HepG2 (cell line): ENCODE measurements around the gene PHIP. TPM values are rescaled to one million over a fixed set of nuclear protein-coding genes. Genes with fewer than 3 reads are reported as not detected.

ENCODE experiments used
- ATAC-seq: fragments of 200-7000 bp; cut with Tn5 transposase; 3 replicates; pipeline ENCODE4 v1.9.1; 2020; ENCODE audit warnings: mild to moderate bottlenecking, moderate library complexity
- BruUV-seq: library from RNA; stranded (reverse); fragments of 400-500 nt; replicated peaks from 2 replicates; lab custom pipeline; 2021; lab: Mats Ljungman, UMichigan
- CTCF ChIA-PET: fragments of 300-600 bp; formaldehyde crosslinking; extraction: SDS; loops from one replicate; lab custom pipeline; 2021; ENCODE audit warnings: low total read pairs, inconsistent platforms, low intra/inter-chr PET ratio; lab: Yijun Ruan, JAX
- POLR2A ChIA-PET: fragments of 350-600 bp; sonication (Branson Sonifier 250); formaldehyde crosslinking; loops from one replicate; lab custom pipeline; 2020; ENCODE audit warnings: antibody characterized with exemption, inconsistent platforms; lab: Yijun Ruan, JAX
- DNase-seq: peaks from one replicate; pipeline ENCODE4 v3.0.0-alpha.2; 2015; ENCODE audit warnings: low spot score
- FAIRE-seq: peaks from 3 replicates; lab custom pipeline; 2011; peaks lifted over from hg19 to GRCh38; lab: Jason Lieb, UNC
- H2AFZ ChIP-seq: one replicate; pipeline ENCODE4 v1.6.1; 2011; ENCODE audit warnings: low read length, inconsistent platforms
- H3K27ac ChIP-seq: fragments of 300-600 bp; 3 replicates; pipeline ENCODE4 v1.8.0; 2011; ENCODE audit warnings: mixed run types, mild to moderate bottlenecking, mixed read lengths, low read length, inconsistent platforms; ENCODE audit not compliant: insufficient read depth; ENCODE audit errors: extremely low read length
- H3K27me3 ChIP-seq, 2 experiments: fragments of 200-600 bp in 1 of 2; 2 replicates in 1 of 2; 3 replicates in 1 of 2; pipeline versions ENCODE4 v1.6.0 to v1.8.0; 2011; ENCODE audit warnings: low read length in 2 of 2, mild to moderate bottlenecking in 2 of 2, moderate library complexity in 2 of 2, inconsistent platforms in 1 of 2; ENCODE audit not compliant: insufficient read depth in 2 of 2, control insufficient read depth in 1 of 2
- H3K36me3 ChIP-seq, 2 experiments: fragments of 200-600 bp in 1 of 2; replicated peaks in 1 of 2; 2 replicates in 1 of 2; 3 replicates in 1 of 2; pipeline versions ENCODE4 v1.5.1 to v1.8.0; 2011; ENCODE audit warnings: low read length in 2 of 2, inconsistent platforms in 1 of 2; ENCODE audit not compliant: insufficient read depth in 2 of 2, control insufficient read depth in 1 of 2
- H3K4me1 ChIP-seq: 2 replicates; pipeline ENCODE4 v1.5.1; 2012; ENCODE audit warnings: low read length, inconsistent platforms; ENCODE audit not compliant: insufficient read depth
- H3K4me2 ChIP-seq: 2 replicates; pipeline ENCODE4 v1.6.0; 2011; ENCODE audit warnings: low read depth, low read length, inconsistent platforms
- H3K4me3 ChIP-seq, 3 experiments: fragments of 200-600 bp in 1 of 3; sonication (generic), shearing (Covaris generic) in 1 of 3; replicated peaks in 1 of 3; 2 replicates each; pipeline ENCODE4 v1.5.1; 2011 to 2016; ENCODE audit warnings: low read length in 3 of 3, inconsistent platforms in 2 of 3, low read depth in 2 of 3, mild to moderate bottlenecking in 2 of 3, control low read depth in 1 of 3, mixed read lengths in 1 of 3; ENCODE audit not compliant: insufficient read depth in 1 of 3
- H3K79me2 ChIP-seq: one replicate; pipeline ENCODE4 v1.6.1; 2011; ENCODE audit warnings: low read length, inconsistent platforms; ENCODE audit not compliant: insufficient read depth
- H3K9ac ChIP-seq: 2 replicates; pipeline ENCODE4 v1.6.0; 2011; ENCODE audit warnings: mild to moderate bottlenecking, low read depth, low read length, inconsistent platforms; ENCODE audit not compliant: insufficient read depth
- H3K9me3 ChIP-seq: 2 replicates; pipeline ENCODE4 v1.5.1; 2012; ENCODE audit warnings: mild to moderate bottlenecking, low read length
- H4K20me1 ChIP-seq: 2 replicates; pipeline ENCODE4 v1.6.0; 2011; ENCODE audit warnings: inconsistent platforms, mild to moderate bottlenecking, low read length, moderate library complexity; ENCODE audit not compliant: insufficient read depth
- ASH2L ChIP-seq: fragments of 300-600, 200-600 bp; sonication (generic); IDR thresholded peaks from 2 replicates; pipeline ENCODE4 v1.7.0; 2017; ENCODE audit warnings: low read depth, mild to moderate bottlenecking, moderate library complexity, mixed read lengths, low read length; ENCODE audit not compliant: insufficient read length
- FOXP1 ChIP-seq, 2 experiments: fragments of 450-650 bp in 1 of 2; IDR thresholded peaks; 2 replicates each; pipeline ENCODE4 v1.6.1; 2017 to 2018; ENCODE audit warnings: antibody characterized with exemption in 1 of 2
- GLI4 ChIP-seq: sonication (generic); formaldehyde crosslinking; IDR thresholded peaks from 2 replicates; pipeline ENCODE4 v1.5.1; 2020; ENCODE audit warnings: missing genetic modification reagents, mild to moderate bottlenecking, moderate library complexity, borderline replicate concordance
- HOMEZ ChIP-seq: IDR thresholded peaks from 2 replicates; pipeline ENCODE4 v1.6.1; 2016; ENCODE audit warnings: low read depth
- JUN ChIP-seq: sonication (generic); formaldehyde crosslinking; IDR thresholded peaks from 2 replicates; pipeline ENCODE4 v1.4.0; 2020; ENCODE audit warnings: mild to moderate bottlenecking, missing genetic modification reagents
- NAIF1 ChIP-seq: sonication (generic); formaldehyde crosslinking; IDR thresholded peaks from 2 replicates; pipeline ENCODE4 v1.5.0; 2020; ENCODE audit warnings: mild to moderate bottlenecking, missing genetic modification reagents, borderline replicate concordance
- NR1H2 ChIP-seq: sonication (generic); formaldehyde crosslinking; IDR thresholded peaks from 2 replicates; pipeline ENCODE4 v1.8.1; 2022; ENCODE audit warnings: low read depth, missing genetic modification reagents, borderline replicate concordance
- PATZ1 ChIP-seq: sonication (generic); formaldehyde crosslinking; IDR thresholded peaks from 2 replicates; pipeline ENCODE4 v1.4.0; 2020; ENCODE audit warnings: missing genetic modification reagents
- PHF5A ChIP-seq: IDR thresholded peaks from one replicate; pipeline ENCODE4 v1.6.1; 2018; ENCODE audit warnings: low read depth, missing genetic modification reagents; ENCODE audit not compliant: unreplicated experiment
- RBFOX2 ChIP-seq: fragments of 200-400 bp; formaldehyde crosslinking; IDR thresholded peaks from 2 replicates; pipeline ENCODE4 v1.6.1; 2017; ENCODE audit warnings: low read depth, mild to moderate bottlenecking, low read length
- RELA ChIP-seq: sonication (generic); formaldehyde crosslinking; IDR thresholded peaks from 2 replicates; pipeline ENCODE4 v1.4.0; 2020; ENCODE audit warnings: missing genetic modification reagents
- RFX5 ChIP-seq: IDR thresholded peaks from 2 replicates; pipeline ENCODE4 v1.6.1; 2011; ENCODE audit warnings: low read depth, low read length, improper control_type of control experiment
- THRA ChIP-seq: sonication (generic); formaldehyde crosslinking; IDR thresholded peaks from 2 replicates; pipeline ENCODE4 v1.4.0; 2020; ENCODE audit warnings: missing genetic modification reagents, borderline replicate concordance
- ZNF101 ChIP-seq: sonication (generic); formaldehyde crosslinking; IDR thresholded peaks from 2 replicates; pipeline ENCODE4 v1.4.0; 2020; ENCODE audit warnings: mild to moderate bottlenecking, low read depth, missing genetic modification reagents, borderline replicate concordance
- ZNF562 ChIP-seq: sonication (generic); formaldehyde crosslinking; IDR thresholded peaks from 2 replicates; pipeline ENCODE4 v1.8.0; 2022; ENCODE audit warnings: missing genetic modification reagents, borderline replicate concordance
- in situ Hi-C: cut with HindIII; loops from 2 replicates; pipeline ENCODE4 v1.10.0; 2017; ENCODE audit warnings: low pct_unique_long_range_greater_than_20kb; ENCODE audit not compliant: extremely low pct_ligation_motif_present
- intact Hi-C: fragments of 100-400 bp; cut with micrococcal nuclease; formaldehyde crosslinking; loops from one replicate; pipeline ENCODE4 v1.10.0; 2022; ENCODE audit not compliant: unreplicated experiment
- polyA plus RNA-seq, 8 experiments: library from polyadenylated mRNA; depleted of rRNA in 3 of 8; stranded (reverse) in 7 of 8; unstranded in 1 of 8; fragments of >200 nt; fragmentation: Illumina TruSeq in 4 of 8; extraction: Trizol in 4 of 8; gene quantifications; 2 replicates each; pipeline versions ENCODE4 v1.2.1 to v1.2.3, GENCODE V29; 2011 to 2016; ENCODE audit warnings: low read depth in 4 of 8, missing spikeins in 1 of 8, mixed read lengths in 1 of 8; ENCODE audit not compliant: insufficient read depth in 1 of 8
- total RNA-seq, 5 experiments: library from RNA; depleted of rRNA; stranded (reverse); fragments of >200 nt; fragmentation: Illumina TruSeq; extraction: Trizol; gene quantifications; 2 replicates each; pipeline ENCODE4 v1.2.3, GENCODE V29; 2016; ENCODE audit warnings: low read depth in 1 of 5

The PHIP gene
- total and polyA plus RNA-seq, 2 of the 13 experiments (the other 11 are each of a cell fraction or from before 2014, with no cell fraction given): 6.5 to 23.5 TPM

GRCh38 chr6:79071547-79071946 is 6.5 kb downstream of the PHIP start:
- in situ Hi-C loops: no loop called here
- peaks cover 1 to 10% of the 10 kb centered on the region in 2 experiments; a peak in 2 of 5 replicates for H3K36me3 ChIP-seq
- TF ChIP-seq NAIF1 (no peak), HOMEZ (CRISPR knock-in tag) (no peak), ASH2L (no peak), ZNF562 (CRISPR knock-in tag) (no peak), RBFOX2 (no peak), FOXP1 (IDR thresholded peaks at IDR 0.05) (no peak), FOXP1 (CRISPR knock-in tag; IDR thresholded peaks at IDR 0.05) (no peak), PHF5A (CRISPR knock-in tag) (no peak), THRA (CRISPR knock-in tag) (no peak), RFX5 (no peak), ZNF101 (no peak), NR1H2 (no peak), JUN (CRISPR knock-in tag) (no peak), RELA (no peak), GLI4 (no peak), PATZ1 (CRISPR knock-in tag) (no peak)

More at GRCh38 chr6:79071547-79071946, 6.5 kb downstream of the PHIP start:
- H3K9me3 ChIP-seq: no peaks in the 10 kb centered on the region
- peaks cover 25% of the 10 kb centered on the region for H3K4me1 ChIP-seq
- H3K79me2 ChIP-seq: peaks cover 95% of the 10 kb centered on the region
- ATAC-seq (no peak), FAIRE-seq (no peak), DNase-seq (no peak)
- CTCF ChIA-PET: no interaction called here
- H3K4me3 ChIP-seq: no peak overlapping the region
- POLR2A ChIA-PET: no interaction called here
- no peak overlapping the region for H2AFZ ChIP-seq
- H3K9ac ChIP-seq: no peak overlapping the region
- no TSS peak for BruUV-seq
- H4K20me1 ChIP-seq: peaks cover 19% of the 10 kb centered on the region
- H3K4me2 ChIP-seq: no peak overlapping the region
- no peak overlapping the region for H3K27ac ChIP-seq
- intact Hi-C loops: loop anchor here (10.0 kb wide), 1 partner anchor 207 kb away; the partner anchor contains the start of gene IRAK1BP1
- no peaks in the 10 kb centered on the region for H3K27me3 ChIP-seq
